Vagina (tissue), 2 donors: ENCODE data around the gene CFAP74.

ENCODE experiments used
- CTCF ChIP-seq, 3 experiments: fragments of 450-650 bp in 2 of 3; fragments of 200-600 bp in 1 of 3; sonication (generic) in 1 of 3; IDR thresholded peaks; one replicate each; pipeline ENCODE4 v1.5.1; 2017 to 2019; ENCODE audit warnings: antibody characterized with exemption in 3 of 3, mild to moderate bottlenecking in 2 of 3, moderate library complexity in 2 of 3
- POLR2A ChIP-seq, 2 donors: fragments of 450-650 bp; IDR thresholded peaks; one replicate each; pipeline ENCODE4 v1.6.1; 2017; ENCODE audit warnings: antibody characterized with exemption in 2 of 2, mild to moderate bottlenecking in 2 of 2, moderate library complexity in 2 of 2

GRCh38 chr1:1963570-1963969 lies 40.0 kb downstream of the CFAP74 start:
- TF ChIP-seq CTCF (IDR thresholded peaks at IDR 0.05) = no peak
- TF ChIP-seq POLR2A (IDR thresholded peaks at IDR 0.05) = no peak
